ENCODE results near the gene KIF21B. TPM values are rescaled to one million over a fixed set of nuclear protein-coding genes. Genes with fewer than 3 reads are reported as not detected.

Gene KIF21B, protein sequence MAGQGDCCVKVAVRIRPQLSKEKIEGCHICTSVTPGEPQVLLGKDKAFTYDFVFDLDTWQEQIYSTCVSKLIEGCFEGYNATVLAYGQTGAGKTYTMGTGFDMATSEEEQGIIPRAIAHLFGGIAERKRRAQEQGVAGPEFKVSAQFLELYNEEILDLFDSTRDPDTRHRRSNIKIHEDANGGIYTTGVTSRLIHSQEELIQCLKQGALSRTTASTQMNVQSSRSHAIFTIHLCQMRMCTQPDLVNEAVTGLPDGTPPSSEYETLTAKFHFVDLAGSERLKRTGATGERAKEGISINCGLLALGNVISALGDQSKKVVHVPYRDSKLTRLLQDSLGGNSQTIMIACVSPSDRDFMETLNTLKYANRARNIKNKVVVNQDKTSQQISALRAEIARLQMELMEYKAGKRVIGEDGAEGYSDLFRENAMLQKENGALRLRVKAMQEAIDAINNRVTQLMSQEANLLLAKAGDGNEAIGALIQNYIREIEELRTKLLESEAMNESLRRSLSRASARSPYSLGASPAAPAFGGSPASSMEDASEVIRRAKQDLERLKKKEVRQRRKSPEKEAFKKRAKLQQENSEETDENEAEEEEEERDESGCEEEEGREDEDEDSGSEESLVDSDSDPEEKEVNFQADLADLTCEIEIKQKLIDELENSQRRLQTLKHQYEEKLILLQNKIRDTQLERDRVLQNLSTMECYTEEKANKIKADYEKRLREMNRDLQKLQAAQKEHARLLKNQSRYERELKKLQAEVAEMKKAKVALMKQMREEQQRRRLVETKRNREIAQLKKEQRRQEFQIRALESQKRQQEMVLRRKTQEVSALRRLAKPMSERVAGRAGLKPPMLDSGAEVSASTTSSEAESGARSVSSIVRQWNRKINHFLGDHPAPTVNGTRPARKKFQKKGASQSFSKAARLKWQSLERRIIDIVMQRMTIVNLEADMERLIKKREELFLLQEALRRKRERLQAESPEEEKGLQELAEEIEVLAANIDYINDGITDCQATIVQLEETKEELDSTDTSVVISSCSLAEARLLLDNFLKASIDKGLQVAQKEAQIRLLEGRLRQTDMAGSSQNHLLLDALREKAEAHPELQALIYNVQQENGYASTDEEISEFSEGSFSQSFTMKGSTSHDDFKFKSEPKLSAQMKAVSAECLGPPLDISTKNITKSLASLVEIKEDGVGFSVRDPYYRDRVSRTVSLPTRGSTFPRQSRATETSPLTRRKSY (N-terminal part only)
- total RNA-seq: 1.1 to 2.6 TPM (median 2.6 TPM) in 3 replicates
- long read RNA-seq, partial matches to known transcripts: 0 of 1 reads
- long read RNA-seq, other reads (novel, unspliced or antisense): 1 of 1 reads

- TF ChIP-seq, protein P1, sequence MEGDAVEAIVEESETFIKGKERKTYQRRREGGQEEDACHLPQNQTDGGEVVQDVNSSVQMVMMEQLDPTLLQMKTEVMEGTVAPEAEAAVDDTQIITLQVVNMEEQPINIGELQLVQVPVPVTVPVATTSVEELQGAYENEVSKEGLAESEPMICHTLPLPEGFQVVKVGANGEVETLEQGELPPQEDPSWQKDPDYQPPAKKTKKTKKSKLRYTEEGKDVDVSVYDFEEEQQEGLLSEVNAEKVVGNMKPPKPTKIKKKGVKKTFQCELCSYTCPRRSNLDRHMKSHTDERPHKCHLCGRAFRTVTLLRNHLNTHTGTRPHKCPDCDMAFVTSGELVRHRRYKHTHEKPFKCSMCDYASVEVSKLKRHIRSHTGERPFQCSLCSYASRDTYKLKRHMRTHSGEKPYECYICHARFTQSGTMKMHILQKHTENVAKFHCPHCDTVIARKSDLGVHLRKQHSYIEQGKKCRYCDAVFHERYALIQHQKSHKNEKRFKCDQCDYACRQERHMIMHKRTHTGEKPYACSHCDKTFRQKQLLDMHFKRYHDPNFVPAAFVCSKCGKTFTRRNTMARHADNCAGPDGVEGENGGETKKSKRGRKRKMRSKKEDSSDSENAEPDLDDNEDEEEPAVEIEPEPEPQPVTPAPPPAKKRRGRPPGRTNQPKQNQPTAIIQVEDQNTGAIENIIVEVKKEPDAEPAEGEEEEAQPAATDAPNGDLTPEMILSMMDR (IDR thresholded peaks at IDR 0.05): no peak
- Mint-ChIP-seq H3K9me3 (ENCODE audit: low read depth) (no peaks in the 10 kb centered on the region), H3K36me3 (ENCODE audit: low read depth) (no peaks in the 10 kb centered on the region), H3K4me3 (ENCODE audit: unreplicated experiment) (peak within 1 kb of the TSS; percentile 72), H3K4me1 (ENCODE audit: low read depth) (peaks cover 43% of the 10 kb centered on the region), H3K27ac (ENCODE audit: unreplicated experiment) (no peak within 1 kb of the TSS), H3K27me3 (ENCODE audit: low read depth) (no peaks in the 10 kb centered on the region)
- DNase-seq (ENCODE audit: low spot score): peak; percentile 63
Measured at GRCh38 chr1:201023517-201023902, at the start of gene KIF21B. Gene KIF21B (minus strand): TSS chr1:201023714. CDS start chr1:201023383, 331 bp downstream.

DNA sequence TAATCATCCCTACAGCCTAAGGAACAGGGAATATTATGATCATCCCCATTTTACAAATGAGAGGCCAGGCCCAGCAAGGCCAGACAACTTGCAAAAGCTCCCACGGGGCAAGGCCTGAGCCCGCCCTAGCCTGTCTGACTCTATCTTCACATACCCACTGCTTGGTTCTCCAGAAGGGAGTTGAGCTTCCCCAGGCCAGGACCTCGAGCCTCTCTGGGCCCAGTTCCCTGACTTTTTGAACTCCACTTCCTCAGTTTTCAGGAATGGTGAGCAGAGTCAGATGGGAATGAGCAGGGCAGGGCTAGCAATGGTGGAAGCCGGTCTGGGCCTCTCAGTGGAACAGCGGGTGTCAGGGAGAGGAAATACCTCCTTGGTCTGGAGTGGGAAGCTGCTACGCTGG lies 49.4 kb upstream of the KIF21B start:
- no peak overlapping the region for H3K4me3 Mint-ChIP-seq (ENCODE audit: unreplicated experiment)

GRCh38 chr1:201072149-201072548 lies 48.6 kb upstream of the KIF21B start:
- no peak for DNase-seq (ENCODE audit: low spot score)
- Mint-ChIP-seq H3K27me3 (ENCODE audit: low read depth) (peaks cover 18% of the 10 kb centered on the region), H3K9me3 (ENCODE audit: low read depth) (no peaks in the 10 kb centered on the region), H3K27ac (ENCODE audit: unreplicated experiment) (no peak overlapping the region), H3K4me3 (ENCODE audit: unreplicated experiment) (no peak overlapping the region), H3K4me1 (ENCODE audit: low read depth) (peaks cover 4% of the 10 kb centered on the region), H3K36me3 (ENCODE audit: low read depth) (no peaks in the 10 kb centered on the region)
- TF ChIP-seq, protein P1 (IDR thresholded peaks at IDR 0.05): no peak

More for the DNA sequence above, 49.4 kb upstream of the KIF21B start:
- Mint-ChIP-seq H3K27me3 (ENCODE audit: low read depth) (peaks cover 18% of the 10 kb centered on the region), H3K27ac (ENCODE audit: unreplicated experiment) (no peak overlapping the region), H3K9me3 (ENCODE audit: low read depth) (no peaks in the 10 kb centered on the region), H3K4me1 (ENCODE audit: low read depth) (peaks cover 4% of the 10 kb centered on the region), H3K36me3 (ENCODE audit: low read depth) (no peaks in the 10 kb centered on the region)
- no peak for DNase-seq (ENCODE audit: low spot score)
- TF ChIP-seq, protein P1 (IDR thresholded peaks at IDR 0.05): no peak

DNA sequence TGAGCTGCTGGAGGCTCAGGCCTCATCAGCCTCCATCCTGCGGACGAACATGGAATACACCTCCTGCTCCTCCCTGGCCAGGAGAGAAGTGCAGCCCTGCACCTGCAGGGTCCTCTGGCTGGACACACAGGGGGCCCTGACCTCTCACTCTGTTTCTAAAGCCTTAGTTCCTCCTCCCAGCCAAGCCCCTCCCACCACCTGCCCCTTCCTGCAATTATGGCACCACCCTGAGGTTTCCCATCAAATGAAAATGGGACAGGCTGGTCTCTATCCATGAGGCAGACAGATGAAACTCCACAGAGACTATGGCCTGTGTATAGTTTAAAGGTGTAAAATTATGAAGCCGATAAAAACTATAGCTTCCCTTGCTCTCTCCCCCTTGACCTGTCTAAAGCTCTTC lies 46.1 kb upstream of the KIF21B start:
- no peak for DNase-seq (ENCODE audit: low spot score)
- Mint-ChIP-seq H3K9me3 (ENCODE audit: low read depth) (no peaks in the 10 kb centered on the region), H3K27ac (ENCODE audit: unreplicated experiment) (no peak overlapping the region), H3K4me1 (ENCODE audit: low read depth) (peaks cover 4% of the 10 kb centered on the region), H3K36me3 (ENCODE audit: low read depth) (no peaks in the 10 kb centered on the region), H3K27me3 (ENCODE audit: low read depth) (peaks cover 18% of the 10 kb centered on the region), H3K4me3 (ENCODE audit: unreplicated experiment) (no peak overlapping the region)
- TF ChIP-seq, protein P1 (IDR thresholded peaks at IDR 0.05): no peak

All from chondrocyte (in vitro differentiated cells).